Erythroblast (primary cell): Measurements from ENCODE around the gene TMEM203.

ENCODE experiments used
- GATA1 ChIP-seq: IDR thresholded peaks from 2 replicates; pipeline ENCODE4 v1.6.1; 2011; ENCODE audit warnings: low read depth, mild to moderate bottlenecking, control low read depth, low read length, moderate library complexity
- POLR2A ChIP-seq: IDR thresholded peaks from 2 replicates; pipeline ENCODE4 v1.6.1; 2011; ENCODE audit warnings: mild to moderate bottlenecking, low read length

DNA sequence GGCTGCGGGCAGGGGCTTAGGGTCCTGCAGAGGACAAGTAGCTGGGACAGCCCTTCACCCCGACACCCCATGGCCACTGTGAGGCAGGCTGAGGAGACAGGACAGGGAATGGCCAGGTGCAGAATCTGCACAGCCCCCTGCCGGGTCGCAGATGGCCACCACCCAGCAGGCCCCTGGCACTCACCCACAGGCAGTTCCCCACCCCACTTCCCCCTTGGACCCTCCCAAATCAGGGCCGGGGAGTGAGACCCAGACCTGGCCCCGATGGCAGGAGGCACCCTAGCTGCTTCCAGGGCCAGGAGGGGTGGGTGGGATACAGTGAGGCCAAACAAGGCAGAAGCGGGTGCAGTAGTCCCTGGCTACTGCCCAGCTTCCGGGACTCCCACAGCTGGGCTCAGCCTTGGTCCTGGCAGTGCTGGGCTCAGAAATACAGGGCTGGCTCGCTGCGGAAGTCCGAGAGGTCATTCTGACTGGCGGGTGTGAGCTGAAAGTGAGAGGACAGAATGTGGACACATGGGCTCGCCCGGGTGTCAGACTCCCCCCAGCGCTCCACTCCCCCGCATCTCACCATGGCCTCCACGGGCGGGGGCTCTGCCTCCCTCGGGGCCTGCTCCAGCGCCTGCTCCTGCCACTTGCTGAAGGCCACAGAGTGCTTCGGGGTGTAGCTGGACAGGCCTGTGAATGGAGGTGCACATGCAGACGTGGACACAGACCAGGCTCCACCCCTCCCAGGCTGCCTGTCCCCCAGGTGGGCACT, 13.6 kb downstream of the TMEM203 start:
- no peak for TF ChIP-seq POLR2A
- TF ChIP-seq GATA1, result no peak
